22Rv1 (cell line): ENCODE measurements around the gene WSB1.

Experiments
- CTCF ChIP-seq: fragments of 450-650 bp; IDR thresholded peaks from 2 replicates; pipeline ENCODE4 v1.5.1; 2017; ENCODE audit warnings: mild to moderate bottlenecking
- ZFX ChIP-seq: fragments of 450-650 bp; IDR thresholded peaks from 2 replicates; pipeline ENCODE4 v1.6.1; 2017; ENCODE audit warnings: antibody characterized with exemption, borderline replicate concordance

- TF ChIP-seq CTCF (no peak), ZFX (no peak)
Measured at GRCh38 chr17:27336184-27336583, 42.3 kb downstream of the WSB1 start.
